HS-5 (cell line): Measurements from ENCODE around the gene TAF1B.
"Not testable (repeated sequence)": the region's sequence is repeated elsewhere in the genome, so short reads cannot be mapped to it uniquely, and the experiment has no call there.

Experiments used
- DNase-seq: peaks from one replicate; pipeline ENCODE4 v3.0.0-alpha.2; 2012; ENCODE audit warnings: low read depth

The TAF1B gene

DNA sequence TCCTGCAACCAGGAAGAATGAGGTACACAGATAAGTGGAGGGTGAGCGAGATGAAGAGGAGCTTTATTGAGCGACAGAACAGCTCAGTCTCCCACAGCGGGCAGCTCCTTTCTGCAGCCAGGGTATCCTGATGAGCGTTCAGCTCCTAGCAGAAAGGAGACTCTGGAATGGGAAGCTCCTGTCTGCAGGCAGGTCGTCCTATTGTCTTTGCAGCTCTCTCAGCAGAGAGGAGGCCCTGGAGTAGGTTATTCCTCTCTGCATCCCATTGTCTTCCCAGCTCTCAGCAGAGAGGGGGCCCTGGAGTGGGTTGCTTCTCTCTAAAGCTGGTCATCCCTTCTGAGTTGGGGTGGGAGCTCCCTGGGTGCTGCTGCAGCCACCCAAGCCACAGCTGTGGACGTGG is 41.2 kb downstream of the TAF1B start:
- DNase-seq: no peak

DNA sequence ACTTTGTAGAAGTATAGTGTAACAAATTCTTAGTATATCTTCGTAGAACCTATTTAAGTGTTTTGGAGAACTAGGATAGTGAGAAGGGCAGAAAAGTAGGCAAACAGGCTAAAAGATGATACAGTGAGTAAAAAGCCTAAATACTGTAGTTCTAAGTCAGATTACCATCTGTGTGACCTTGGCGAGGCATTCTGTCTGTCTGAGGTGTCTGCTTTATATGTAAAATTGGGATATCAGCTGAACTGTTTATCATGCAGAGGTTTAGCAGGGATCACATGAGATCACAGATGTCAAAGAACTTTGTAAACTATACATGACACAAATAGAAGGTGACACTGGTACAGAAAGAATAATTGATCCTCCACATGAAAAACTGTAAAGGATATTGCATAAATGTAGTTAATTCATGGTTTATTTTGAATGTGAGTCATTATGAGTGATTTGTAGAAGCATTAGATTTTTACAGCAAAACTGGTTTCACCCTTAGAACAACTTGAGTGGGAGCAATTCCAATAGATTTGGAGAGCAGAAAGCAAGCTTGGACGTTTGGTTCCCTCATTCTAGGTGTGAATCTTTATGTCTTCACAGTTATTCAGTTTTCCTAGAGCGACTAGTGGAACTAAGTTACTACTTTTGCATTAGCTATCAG is 41.9 kb downstream of the TAF1B start:
- DNase-seq: peak; percentile 20

DNA sequence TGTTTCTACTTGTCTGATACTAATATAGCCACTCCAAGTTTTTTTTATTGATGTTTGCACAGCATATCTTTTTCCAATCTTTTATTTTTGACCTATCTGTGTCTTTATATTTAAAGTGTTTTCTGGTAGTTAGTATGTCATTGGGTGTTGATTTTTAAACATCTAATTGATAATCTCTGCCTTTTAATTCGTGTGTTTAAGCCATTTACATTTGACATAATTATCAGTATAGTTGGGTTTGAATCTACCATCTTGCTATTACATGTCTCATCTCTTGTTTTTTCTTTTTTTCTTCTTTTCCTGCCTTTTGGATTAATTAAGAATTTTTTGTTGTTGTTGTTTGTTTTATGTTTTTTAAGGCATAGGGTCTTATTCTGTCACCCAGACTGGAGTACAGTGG is 44.2 kb downstream of the TAF1B start:
- no peak for DNase-seq

DNA sequence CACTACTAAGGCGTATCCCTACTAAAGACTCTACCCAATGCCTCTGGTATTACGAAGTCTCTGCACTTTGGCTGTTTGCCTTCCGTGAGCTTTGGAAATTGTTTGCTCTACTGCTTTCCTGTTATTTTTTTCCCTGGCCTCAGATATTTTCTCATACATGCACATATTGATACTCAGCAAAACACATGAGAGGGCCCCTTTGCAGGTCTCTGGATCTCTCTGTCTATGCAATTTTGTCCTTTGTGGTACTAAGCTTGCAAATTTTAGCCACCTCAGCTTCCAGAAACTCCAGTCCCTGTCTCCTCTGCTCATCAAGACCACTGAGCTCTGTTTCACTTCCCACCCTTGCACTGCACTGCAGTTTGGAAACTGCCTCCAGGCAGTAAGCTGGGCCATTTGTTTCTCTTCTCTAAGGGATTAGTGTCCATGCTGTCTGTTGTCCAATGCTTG is 46.6 kb downstream of the TAF1B start:
- DNase-seq: no peak

DNA sequence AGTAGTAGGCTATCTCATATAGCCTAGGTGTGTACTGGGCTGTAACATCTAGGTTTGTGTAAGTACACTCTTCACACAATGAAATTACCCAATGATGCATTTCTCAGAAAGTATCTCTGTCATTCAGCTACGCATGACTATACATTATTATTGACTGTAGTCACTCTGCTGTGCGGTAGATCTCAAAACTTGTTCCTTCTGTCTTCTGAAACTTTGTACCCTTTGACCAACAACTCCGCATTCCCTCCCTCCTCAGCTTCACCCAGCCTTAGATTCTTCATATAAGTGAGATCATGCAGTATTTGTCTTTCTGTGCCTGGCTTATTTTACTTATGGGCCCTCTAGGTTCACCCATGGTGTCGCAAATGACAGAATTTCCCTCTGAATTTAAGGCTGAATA is 49.0 kb downstream of the TAF1B start:
- DNase-seq: no peak

DNA sequence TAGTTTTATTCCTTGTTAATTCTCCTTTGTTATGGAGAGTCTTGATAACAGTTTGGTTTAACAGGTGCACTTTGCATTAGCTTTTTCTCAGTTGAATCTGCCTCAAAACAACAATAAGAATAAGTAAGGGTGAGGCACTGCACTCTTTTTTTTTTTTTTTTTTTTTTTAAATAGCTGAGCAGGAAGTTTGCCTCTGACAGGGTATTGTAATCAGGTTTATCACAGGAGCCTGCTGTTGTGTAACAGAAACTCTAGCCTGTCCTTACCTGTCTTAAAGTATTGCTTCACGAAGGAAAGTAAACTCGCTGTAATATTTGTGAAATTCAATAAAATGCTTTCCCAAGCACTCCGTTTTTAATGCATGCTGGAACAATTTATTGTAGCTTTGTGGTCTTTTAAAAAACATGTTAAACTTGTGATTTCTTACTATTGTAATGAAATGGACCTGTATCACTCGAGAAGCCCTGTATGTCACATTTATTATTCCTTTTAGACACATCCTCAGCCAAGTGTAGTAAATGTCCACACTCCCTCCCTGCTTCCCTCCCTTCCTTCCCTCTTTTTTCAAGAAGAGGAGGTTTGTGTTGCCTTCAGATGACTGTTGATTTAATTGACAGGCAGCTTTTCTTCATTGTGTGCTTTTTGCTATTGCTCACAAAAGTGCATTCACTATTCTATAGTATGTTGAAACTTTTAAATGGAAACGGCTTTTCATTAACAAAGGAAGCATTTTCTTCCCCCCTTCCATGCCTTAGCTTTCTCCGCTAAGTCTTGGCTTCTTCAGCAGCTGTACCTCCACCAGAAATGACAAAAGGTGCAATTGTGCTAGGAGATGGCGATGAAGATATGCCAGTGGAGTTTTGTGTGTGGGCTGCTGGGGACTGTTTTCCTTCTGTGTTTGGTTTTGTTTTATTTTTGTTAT is 52.7 kb downstream of the TAF1B start:
- DNase-seq: no peak

DNA sequence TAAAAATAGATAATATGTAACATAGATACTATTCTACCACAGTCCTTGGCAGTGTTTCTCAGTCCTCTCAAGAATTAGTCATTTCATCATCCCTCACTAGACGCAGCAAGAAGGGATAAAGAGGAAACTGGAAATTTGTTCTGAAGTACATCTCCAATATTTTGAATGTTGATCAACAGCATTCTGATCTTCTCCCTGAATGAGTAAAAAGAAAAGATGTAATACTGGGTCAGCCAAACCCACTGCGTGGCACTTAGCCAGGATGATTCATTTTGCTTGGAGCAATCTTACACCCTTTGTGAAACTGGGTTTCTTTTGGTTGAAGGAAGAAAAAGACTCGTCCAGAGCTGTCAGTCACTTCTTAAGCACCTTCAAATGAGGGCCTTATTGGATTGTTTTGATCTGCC is 54.1 kb downstream of the TAF1B start:
- peak; percentile 95 for DNase-seq

DNA sequence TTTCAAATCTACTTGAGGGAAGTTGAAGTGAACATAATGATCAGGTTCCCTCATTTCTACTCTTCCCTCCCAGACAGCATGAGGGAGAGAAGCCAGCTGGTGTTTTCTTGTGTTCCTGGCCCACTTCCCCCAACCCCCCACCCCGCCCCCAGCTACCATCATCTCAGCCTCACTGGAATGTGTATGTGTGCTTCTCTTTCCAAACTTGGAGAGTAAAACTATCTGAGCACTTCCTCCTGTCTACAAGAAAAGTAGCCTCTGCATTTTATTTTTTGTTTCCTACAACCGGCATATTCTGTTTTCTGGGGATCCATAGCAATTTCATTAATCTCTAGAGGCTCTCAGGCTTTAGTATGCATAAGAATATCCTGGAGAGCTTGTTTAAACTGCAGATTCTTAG is 54.6 kb downstream of the TAF1B start:
- no peak for DNase-seq

DNA sequence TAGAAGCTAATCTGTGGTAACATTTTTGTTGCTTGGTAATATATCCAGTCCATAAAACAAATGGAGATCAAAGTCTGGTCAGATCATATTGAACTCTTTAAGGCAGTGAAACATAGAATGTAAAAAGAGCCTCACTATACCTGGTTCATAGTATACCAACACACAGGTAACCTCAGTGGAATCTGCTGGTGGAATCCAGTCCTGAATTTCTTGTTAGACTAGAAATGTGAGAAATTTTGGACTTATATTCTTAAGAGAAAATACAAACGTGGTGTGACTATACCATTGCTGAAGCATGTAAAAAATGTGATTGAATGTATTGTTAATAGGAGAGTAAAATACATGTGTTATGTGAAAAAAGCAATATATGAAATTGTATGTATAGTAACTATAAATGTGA is 62.1 kb downstream of the TAF1B start:
- no peak for DNase-seq

DNA sequence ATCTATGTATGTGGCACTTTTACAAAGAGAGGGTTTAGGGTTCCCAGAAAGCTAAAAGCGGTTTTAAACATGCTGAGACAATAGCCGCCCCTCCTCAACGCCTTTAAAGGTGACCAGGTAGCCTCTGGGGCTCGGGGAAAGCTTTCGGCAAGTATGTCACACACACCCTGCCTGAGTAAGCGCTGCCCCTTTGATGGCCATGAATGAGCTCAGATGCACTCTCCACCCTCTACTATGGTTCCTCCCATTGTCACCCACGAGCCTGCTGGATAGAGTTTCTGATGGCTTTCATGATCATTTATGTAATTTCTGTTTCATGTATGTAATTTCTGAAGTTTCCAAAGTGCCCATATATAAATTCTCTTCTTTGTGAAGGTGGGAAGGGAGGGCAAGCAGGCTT is 64.1 kb downstream of the TAF1B start:
- no peak for DNase-seq

DNA sequence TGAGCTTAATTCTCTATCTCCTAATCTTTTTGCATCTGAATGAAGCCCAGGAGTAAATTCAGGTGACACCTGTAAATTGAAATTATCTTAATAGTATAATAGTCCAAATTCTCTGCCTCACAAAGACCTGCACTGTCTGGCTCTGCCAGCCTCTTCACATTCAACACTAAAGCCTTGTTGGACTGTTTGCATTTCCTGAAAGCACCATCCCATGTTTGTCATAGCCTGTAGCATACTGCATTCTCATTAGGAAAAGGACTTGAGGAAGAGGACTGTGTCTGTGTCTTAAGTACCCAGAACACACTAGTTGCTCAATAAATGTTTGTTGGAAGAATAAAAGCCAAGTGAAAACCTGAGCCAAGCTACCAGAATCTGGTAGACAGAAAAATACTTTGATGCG is 65.4 kb downstream of the TAF1B start:
- DNase-seq: no peak

DNA sequence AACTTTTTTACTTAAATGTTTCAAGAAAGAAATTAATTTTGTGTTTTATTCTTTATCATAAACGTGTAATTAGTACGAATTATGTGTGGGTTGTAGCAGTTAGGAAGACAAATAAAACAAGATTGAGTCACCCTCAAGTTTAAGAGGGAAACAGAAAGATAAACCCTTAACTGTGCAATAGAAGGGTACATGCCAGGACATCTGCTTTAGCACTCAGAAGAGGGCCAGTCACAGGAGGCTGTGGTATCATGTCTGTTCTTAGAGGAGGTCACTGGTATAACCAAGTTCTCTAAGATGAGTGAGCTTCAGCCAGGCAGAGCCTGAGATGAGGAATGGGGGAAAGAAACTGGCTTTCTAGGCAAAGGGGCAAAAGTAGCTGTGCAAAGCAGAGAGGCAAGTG is 65.8 kb downstream of the TAF1B start:
- DNase-seq: no peak

DNA sequence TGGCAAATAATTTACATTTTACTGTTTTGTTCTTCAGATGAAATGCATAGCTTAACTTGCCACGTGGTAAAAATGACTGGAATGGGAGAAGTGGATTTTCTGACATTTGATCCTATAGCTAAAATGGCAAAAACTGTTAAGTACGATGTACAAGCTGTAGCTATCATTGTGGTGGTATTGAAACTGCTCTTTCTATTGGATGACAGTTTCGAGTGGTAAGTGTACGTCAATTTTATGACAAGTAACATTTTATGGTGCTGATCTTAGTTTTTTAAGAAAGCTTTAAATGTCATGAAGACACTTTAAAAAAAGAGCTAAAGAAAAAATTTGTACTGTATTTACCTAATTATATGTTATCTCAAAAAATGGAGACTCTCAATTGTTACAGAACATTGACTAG is 67.4 kb downstream of the TAF1B start:
- DNase-seq: no peak

DNA sequence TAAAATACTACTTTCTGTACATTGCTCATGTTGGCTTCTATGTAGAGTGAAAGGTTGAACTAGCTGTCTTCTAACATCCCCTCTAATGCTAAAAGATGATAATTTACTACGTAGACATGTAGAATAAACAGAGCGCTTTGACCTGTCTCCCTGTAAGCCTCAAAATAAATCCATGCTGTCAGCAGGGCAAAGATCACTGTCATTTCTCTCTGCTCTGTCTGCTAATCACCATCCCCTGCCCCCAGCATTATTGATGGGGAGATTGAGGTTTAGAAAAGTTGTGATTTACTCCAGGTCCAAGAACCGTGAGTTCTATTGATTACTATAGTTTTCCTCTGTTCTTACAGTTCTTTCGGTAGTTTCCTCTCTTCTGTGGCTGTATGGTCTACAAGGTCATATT is 69.2 kb downstream of the TAF1B start:
- no peak for DNase-seq

DNA sequence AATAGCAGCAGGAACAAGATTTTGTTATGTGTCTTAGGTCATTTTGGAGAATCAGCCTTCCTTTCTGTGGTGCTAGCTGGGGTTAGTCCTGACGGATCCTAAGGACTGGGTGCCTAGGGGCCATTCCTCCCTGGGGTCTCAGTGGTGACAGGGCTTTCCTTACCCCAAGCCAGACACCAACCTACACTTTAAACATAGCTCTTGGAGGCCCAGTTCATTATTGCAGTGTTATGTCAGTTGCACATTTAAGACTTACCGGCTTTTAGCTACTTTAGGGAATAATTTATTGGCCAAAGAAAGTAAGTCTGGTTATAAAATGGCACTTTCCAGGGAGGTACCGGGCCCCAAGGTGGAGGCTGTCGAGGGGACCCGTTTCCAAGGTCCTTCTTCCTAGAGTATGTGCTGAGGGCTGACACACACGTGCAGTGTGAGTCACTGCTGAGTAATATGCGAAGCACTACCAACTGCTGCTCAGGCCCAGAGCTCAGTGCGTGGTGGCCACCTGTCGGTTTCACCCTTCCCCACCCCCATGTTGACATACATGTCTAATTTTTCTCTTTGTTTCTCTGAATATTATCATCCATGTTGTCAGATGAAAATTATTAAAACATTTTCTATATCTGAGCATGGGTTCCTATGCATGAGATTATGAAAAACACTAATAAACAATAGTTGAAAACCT is 71.3 kb downstream of the TAF1B start:
- DNase-seq: peak; percentile 63

DNA sequence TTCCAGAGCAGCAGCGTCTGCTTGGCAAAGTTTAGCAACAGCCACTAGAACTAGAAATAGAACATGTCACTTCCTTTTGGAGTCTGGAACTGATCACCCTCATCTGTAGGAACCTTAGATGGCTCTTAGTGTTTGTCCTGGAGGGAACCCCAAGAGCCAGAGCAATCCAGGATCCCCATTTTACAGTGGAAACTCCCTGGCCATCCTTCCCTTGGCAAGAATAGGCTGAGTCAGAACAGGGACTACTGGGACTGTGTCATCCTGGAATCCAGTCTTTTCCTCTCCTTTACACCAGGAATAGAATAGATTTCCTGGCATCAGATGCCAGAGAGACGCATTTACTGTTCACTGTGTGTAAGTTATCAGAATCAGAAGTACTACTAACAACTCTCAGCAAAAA is 75.0 kb downstream of the TAF1B start:
- DNase-seq: peak; percentile 19

DNA sequence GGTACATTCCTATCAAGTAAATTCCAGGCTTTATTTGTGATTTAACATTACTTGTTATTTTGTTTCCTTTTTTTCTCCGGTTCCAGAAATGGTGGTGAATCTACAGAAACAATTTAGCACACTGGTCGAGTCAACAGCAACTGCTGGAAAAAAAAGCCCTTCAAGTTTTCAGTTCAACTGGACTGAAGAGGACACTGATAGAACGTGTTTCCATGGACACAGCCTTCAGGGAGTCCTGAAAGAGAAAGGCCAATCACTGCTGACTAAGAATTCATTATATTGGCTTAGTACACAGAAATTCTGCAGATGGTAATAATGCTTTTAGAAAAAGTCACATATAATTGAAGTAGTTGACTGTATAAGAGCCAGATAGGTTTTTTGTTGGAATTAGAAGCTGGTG is 76.2 kb downstream of the TAF1B start:
- DNase-seq: no peak

DNA sequence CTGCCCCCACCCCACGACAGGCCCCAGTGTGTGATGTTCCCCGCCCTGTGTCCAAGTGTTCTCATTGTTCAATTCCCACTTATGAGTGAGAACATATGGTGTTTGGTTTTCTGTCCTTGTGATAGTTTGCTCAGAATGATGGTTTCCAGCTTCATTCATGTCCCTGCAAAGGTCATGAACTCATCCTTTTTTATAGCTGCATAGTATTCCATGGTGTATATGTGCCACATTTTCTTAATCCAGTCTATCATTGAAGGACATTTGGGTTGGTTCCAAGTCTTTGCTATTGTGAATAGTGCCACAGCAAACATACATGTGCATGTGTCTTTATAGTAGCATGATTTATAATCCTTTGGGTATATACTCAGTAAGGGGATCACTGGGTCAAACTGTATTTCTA is 83.7 kb downstream of the TAF1B start:
- DNase-seq: not testable (repeated sequence)

DNA sequence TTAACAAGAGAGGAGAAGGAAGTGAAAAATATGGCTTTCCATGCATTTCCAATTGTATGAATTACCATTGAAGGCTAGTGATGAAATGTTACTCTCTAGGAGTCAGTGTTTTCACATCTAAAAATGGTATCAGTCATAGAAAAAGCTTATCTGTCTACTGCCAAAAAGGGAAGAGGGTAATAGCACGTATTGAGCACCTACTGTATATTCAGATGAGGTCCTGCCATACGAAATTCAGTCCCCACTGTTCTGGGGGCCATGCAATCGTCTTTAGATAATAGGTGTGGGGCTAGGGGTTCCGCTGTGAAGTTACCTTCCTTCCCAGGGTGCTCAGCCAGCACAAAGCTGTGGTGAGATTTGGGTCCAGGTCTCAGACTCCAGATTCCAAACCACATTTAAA is 94.0 kb downstream of the TAF1B start:
- no peak for DNase-seq

DNA sequence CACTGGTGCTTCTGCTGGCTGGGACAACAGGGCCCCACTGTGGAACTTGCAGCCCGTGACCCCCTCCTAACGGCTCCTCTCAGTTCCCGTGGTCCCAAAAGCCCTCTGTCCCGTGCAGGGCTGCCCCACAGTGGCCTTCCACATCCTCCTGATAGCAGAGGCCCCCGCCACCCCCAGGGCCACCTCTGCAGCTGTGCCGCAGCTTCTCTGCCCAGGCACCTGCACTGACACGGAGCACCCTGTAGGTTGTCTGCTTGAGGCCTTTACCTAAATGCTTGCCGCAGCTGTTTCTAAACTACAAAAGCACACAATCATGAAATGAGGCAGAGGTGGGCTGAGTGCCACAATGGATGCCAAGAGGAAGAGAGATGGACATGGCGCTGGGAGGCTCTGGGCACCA is 94.7 kb downstream of the TAF1B start:
- no peak for DNase-seq

DNA sequence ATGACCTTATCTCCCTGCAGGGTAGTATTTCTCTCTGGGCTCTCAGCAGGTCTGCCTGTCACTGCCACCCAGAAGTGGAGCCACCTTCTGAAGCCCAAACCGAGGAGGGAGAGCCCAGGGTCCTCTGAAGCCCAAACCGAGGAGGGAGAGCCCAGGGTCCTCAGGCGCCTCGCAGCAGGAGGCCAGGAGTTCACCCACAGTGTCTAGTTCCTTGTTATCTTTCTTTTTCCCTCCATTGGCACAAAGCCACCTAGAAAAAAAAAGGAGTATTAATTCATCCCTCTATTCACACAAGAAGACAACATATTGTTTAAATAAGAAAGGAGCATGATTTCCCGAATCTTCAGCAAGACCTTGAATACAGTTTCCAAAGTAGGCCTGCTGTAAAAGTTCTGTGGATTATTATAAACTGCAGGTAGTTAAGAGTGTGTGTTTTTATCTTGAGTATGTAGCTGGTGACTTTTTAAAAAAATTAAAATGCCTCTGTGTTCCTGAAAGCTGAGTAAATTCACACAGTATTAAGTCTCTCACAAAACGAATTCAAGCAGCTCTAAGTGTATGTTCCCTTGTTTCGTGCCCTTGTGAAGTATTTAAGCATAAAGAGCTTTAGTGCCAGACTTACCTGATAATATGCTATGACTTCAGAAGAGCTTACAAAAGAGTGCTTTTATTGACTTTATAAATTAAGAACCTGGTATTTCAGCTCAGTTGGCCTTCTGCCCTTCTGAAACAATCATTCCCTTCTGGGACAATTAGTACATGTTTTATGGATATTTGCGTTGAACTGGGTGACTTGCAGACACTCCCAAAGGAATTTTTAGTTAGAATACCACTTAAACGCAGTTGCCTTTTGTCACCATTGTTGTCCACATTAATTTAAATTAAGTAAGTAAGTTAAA is 96.6 kb downstream of the TAF1B start:
- DNase-seq: no peak
